Measurements from ENCODE around the gene TMEM271.

TMEM271 gene

DNA sequence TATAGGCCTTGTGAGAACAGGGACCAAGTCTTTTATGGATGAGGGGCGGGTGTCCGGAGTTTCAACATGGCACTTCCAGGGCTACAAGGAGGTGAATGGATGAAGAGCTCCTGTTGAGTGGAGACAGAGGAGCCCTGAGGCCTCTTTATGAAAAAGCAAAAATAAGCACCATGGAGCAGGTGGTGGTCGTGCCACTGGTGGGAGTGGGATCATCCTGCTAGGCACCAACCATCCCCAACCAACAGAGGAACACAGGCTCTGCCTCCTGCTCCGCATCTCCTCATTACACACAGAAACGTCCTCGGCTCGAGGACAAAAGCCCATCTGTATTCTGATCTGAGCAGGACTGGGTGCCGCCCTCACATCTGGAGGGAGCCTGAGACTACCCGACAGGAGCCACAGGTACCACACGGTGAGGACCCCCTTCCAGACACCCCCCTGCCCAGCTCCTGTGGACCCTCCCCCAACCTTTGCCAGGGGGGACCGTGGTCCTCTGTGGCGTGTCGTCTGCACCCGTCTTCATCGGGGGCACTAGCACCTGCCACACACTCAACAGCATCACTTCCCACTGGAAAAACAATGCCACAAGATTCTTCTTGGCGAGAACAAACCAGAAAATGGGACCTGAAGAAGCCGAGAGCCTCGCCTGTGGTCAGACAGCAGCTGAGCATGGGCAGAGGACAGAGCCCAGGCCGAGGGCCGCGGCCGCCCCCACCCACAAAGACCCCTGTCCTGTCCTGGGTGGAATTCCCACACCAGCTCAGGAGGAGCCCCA is 45.4 kb upstream of the TMEM271 start:
- Histone ChIP-seq H3K4me1 (ENCODE audit: insufficient read depth, low read length, severe bottlenecking) (no peaks in the 10 kb centered on the region), H3K36me3 (ENCODE audit: insufficient read depth, low read length) (no peaks in the 10 kb centered on the region), H3K4me2 (ENCODE audit: low read length) (no peak overlapping the region), H4K20me1 (ENCODE audit: insufficient read depth, low read length) (no peaks in the 10 kb centered on the region), H3K79me2 (ENCODE audit: insufficient read depth, low read length) (no peaks in the 10 kb centered on the region), H3K9ac (ENCODE audit: low read length) (no peak overlapping the region), H3K9me2 (ENCODE audit: low read depth, low read length) (no peaks in the 10 kb centered on the region), H3K4me3 (ENCODE audit: low read depth, low read length, poor library complexity, severe bottlenecking) (no peak overlapping the region), H3K27me3 (ENCODE audit: insufficient read depth, low read length) (no peaks in the 10 kb centered on the region), H3K27ac (ENCODE audit: low read depth, low read length, poor library complexity, severe bottlenecking) (no peak overlapping the region), H2AFZ (ENCODE audit: low read length) (no peak overlapping the region), H3K9me3 (ENCODE audit: low read length) (no peaks in the 10 kb centered on the region), H3F3A (ENCODE audit: insufficient read depth, low read length) (no peaks in the 10 kb centered on the region)
- no peak for TF ChIP-seq EZH2 (IDR thresholded peaks at IDR 0.05; ENCODE audit: borderline replicate concordance, low read length)
- TF ChIP-seq, protein P1, sequence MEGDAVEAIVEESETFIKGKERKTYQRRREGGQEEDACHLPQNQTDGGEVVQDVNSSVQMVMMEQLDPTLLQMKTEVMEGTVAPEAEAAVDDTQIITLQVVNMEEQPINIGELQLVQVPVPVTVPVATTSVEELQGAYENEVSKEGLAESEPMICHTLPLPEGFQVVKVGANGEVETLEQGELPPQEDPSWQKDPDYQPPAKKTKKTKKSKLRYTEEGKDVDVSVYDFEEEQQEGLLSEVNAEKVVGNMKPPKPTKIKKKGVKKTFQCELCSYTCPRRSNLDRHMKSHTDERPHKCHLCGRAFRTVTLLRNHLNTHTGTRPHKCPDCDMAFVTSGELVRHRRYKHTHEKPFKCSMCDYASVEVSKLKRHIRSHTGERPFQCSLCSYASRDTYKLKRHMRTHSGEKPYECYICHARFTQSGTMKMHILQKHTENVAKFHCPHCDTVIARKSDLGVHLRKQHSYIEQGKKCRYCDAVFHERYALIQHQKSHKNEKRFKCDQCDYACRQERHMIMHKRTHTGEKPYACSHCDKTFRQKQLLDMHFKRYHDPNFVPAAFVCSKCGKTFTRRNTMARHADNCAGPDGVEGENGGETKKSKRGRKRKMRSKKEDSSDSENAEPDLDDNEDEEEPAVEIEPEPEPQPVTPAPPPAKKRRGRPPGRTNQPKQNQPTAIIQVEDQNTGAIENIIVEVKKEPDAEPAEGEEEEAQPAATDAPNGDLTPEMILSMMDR (IDR thresholded peaks at IDR 0.05; ENCODE audit: low read length), result no peak

DNA sequence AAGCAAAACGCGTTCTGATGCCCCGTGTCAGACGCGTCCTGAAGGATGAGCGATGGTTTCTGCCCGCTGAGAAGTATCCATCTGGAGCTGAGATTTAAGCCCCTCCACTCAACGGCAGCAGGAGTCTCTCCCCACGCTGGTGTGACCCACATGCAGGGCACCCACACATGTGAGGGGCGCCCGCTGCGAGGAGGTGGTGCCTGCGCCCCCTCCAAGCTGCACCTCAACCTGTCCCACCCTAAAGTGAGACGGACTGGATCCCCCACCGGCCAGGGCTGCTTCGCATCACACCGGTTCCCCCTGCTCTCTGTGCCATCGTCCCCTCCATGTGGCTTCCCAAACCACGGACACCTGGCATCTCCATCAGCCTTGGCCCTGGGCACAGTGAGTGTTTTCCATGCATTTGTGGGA is 44.8 kb upstream of the TMEM271 start:
- H3F3A ChIP-seq (ENCODE audit: insufficient read depth, low read length), result no peaks in the 10 kb centered on the region
- H4K20me1 ChIP-seq (ENCODE audit: insufficient read depth, low read length), result no peaks in the 10 kb centered on the region
- H3K4me1 ChIP-seq (ENCODE audit: insufficient read depth, low read length, severe bottlenecking), result no peaks in the 10 kb centered on the region
- H3K27me3 ChIP-seq (ENCODE audit: insufficient read depth, low read length), result no peaks in the 10 kb centered on the region
- H3K9me3 ChIP-seq (ENCODE audit: low read length), result no peaks in the 10 kb centered on the region
- TF ChIP-seq, protein P1 (IDR thresholded peaks at IDR 0.05; ENCODE audit: low read length), result no peak
- TF ChIP-seq EZH2 (IDR thresholded peaks at IDR 0.05; ENCODE audit: borderline replicate concordance, low read length), result no peak
- no peak overlapping the region for H3K4me3 ChIP-seq (ENCODE audit: low read depth, low read length, poor library complexity, severe bottlenecking)
- H2AFZ ChIP-seq (ENCODE audit: low read length), result no peak overlapping the region
- no peaks in the 10 kb centered on the region for H3K79me2 ChIP-seq (ENCODE audit: insufficient read depth, low read length)
- H3K9me2 ChIP-seq (ENCODE audit: low read depth, low read length), result no peaks in the 10 kb centered on the region
- H3K27ac ChIP-seq (ENCODE audit: low read depth, low read length, poor library complexity, severe bottlenecking), result no peak overlapping the region
- H3K9ac ChIP-seq (ENCODE audit: low read length), result no peak overlapping the region
- H3K4me2 ChIP-seq (ENCODE audit: low read length), result no peak overlapping the region
- H3K36me3 ChIP-seq (ENCODE audit: insufficient read depth, low read length), result no peaks in the 10 kb centered on the region

DNA sequence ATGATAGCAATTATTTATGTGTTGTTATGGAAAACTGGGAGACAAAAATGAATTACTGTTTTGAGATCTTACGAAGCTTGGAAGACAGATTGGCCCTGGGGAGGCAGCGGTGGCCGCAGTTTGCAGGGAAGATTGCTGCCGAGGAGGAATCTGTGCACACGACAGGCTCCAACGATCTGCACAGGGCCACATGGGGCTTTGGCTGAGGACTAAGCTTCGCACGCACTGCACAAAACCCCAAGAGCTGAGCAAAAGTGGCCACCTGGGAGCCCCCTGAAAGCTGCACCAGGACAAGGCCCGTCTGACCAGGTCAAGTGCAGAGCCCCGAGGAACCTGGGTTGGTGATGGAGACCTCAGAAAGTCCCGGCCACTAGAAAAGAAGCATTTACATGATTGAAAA is 44.1 kb upstream of the TMEM271 start:
- Histone ChIP-seq H2AFZ (ENCODE audit: low read length) (no peak overlapping the region), H3K4me1 (ENCODE audit: insufficient read depth, low read length, severe bottlenecking) (no peaks in the 10 kb centered on the region), H4K20me1 (ENCODE audit: insufficient read depth, low read length) (no peaks in the 10 kb centered on the region), H3K9ac (ENCODE audit: low read length) (no peak overlapping the region), H3K9me3 (ENCODE audit: low read length) (no peaks in the 10 kb centered on the region), H3K9me2 (ENCODE audit: low read depth, low read length) (no peaks in the 10 kb centered on the region), H3K4me2 (ENCODE audit: low read length) (no peak overlapping the region), H3K27me3 (ENCODE audit: insufficient read depth, low read length) (no peaks in the 10 kb centered on the region), H3K79me2 (ENCODE audit: insufficient read depth, low read length) (no peaks in the 10 kb centered on the region), H3K4me3 (ENCODE audit: low read depth, low read length, poor library complexity, severe bottlenecking) (no peak overlapping the region), H3K36me3 (ENCODE audit: insufficient read depth, low read length) (no peaks in the 10 kb centered on the region), H3F3A (ENCODE audit: insufficient read depth, low read length) (no peaks in the 10 kb centered on the region), H3K27ac (ENCODE audit: low read depth, low read length, poor library complexity, severe bottlenecking) (no peak overlapping the region)
- TF ChIP-seq, protein P1 (IDR thresholded peaks at IDR 0.05; ENCODE audit: low read length), result no peak
- TF ChIP-seq EZH2 (IDR thresholded peaks at IDR 0.05; ENCODE audit: borderline replicate concordance, low read length), result no peak
